Activated T-cell treated with anti-CD3 and anti-CD28 coated beads for 4 hours (primary cell): ENCODE results near the gene SPTA1.
"Not testable (repeated sequence)": the region's sequence is repeated elsewhere in the genome, so short reads cannot be mapped to it uniquely, and the experiment has no call there.

ENCODE experiments used
- DNase-seq: peaks from one replicate; pipeline ENCODE4 v3.0.0-alpha.2; 2020

Gene SPTA1

GRCh38 chr1:158686111-158687009 is at the start of gene SPTA1:
SPTA1 (minus strand) TSS chr1:158686715; CDS start chr1:158686517, 198 bp downstream.
- DNase-seq, result no peak

GRCh38 chr1:158735848-158736247 is 49.3 kb upstream of the SPTA1 start:
- no peak for DNase-seq

- DNase-seq, result no peak
Measured at GRCh38 chr1:158732524-158732923, 46.0 kb upstream of the SPTA1 start.

DNA sequence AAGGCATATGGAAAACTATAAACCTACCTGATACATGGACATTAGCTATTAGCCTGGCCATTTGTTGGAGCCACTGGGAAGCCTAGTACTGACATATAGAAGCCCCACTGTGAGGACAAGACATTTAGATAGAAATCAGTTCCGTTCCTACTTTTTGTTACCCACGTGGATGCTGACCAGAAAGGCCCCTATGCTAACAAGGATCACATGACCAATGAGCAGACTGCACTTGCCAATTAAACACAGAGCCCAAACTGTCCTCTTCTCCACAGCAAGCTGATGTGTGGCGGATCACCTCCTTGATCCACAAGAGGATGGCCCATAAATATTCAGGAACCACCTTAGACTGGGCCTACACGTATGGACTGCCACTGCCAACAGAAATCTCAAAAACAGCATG is 45.2 kb upstream of the SPTA1 start:
- DNase-seq, result no peak

- DNase-seq, result no peak
Measured at GRCh38 chr1:158730453-158730852, 43.9 kb upstream of the SPTA1 start.

- DNase-seq, result no peak
Measured at GRCh38 chr1:158728510-158729225, 42.2 kb upstream of the SPTA1 start.

DNA sequence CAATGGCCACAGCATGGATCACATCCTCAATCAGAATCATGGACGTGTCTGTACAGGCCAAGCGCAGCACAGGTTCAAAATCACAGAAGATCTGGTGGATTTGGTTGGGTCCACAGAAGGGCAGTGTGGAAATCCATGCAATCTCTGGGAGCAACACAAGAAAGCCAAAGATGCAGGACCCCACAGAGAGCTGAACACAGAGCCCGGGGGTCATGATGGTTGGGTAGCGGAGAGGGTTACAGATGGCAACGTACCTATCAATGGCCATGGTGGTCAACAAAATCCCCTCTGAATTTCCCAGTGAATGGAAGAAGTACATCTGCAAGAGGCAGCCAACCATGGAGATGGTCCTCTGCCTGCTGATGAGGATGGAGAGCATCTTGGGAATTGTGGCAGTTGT is 37.9 kb upstream of the SPTA1 start:
- DNase-seq, result no peak

DNA sequence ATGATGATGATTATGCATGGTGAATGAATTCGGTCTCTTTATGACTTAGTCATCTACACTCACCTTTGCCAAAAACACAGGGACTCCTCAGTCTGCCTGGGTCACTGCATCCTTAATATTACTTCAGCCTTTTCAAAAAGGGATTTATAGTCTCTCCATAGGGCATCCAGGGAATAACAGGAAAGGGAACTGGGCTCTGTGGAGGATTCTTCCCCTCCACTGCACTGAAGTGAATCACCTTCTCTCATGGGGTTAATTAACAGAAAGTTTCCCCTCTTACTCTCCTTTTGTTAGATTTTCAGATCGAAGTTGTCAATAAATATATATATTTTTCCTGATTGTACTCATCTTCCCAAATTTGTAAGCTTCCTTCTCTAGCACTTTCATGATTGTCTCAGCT is 34.1 kb upstream of the SPTA1 start, which contains the start of gene OR6K3:
Gene OR6K3, minus strand, starts transcription at position 101 of the 400 bp plus-strand sequence. CDS start 2,605 bp downstream, outside the sequence.
- no peak for DNase-seq

GRCh38 chr1:158719664-158720063 is 33.1 kb upstream of the SPTA1 start:
- DNase-seq, result no peak

DNA sequence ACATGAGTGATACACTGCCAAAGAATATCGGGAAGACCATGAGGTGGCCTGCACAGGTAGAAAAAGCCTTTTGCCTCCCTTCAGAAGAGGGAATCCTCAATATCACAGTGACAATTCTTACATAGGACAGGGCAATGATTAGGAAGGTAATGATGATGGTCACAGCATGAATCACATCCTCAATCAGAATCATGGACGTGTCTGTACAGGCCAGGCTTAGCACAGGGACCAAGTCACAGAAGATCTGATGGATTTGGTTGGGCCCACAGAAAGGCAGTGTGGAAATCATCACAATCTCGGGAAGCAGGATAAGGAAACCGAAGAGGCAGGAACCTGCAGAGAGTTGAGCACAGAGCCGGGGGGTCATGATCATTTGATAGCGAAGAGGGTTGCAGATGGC is 30.8 kb upstream of the SPTA1 start:
- no peak for DNase-seq

DNA sequence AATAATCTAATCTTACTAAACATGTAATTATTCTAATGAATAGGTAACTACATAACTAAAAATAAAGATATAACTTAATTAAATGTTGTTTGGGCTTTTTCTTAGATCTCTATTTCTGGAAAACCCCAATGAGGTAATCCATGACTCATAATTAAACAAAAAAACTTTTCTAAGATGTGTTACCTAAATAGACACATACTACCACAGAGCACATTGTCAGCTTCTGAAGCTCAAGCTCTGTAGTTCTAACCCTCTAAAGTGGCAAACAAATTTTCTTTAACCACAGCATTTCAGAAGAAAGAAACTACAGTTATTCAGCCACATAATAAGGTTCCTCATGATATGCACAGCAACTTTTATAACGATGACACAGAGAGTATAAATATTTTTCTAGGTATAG is 29.8 kb upstream of the SPTA1 start:
- no peak for DNase-seq

DNA sequence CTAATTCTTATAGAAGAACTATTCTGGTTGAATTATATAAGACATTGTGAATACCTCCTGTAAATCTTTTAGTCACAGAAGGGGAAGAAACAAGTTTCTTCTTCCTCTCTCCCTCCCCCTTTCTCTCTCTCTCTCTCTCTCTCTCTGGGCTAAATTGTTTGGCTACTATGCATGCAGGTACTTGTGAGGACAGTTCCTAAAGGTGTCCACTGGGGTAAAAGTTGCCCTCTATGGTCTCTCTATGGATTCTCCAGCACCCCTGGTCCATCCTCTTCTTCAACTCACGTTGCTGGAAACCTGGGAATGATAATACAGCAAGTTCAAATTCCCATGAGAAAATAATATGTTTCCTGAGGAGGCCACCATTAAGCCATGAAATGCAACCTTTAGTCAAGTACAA is 28.2 kb upstream of the SPTA1 start:
- DNase-seq, result no peak

DNA sequence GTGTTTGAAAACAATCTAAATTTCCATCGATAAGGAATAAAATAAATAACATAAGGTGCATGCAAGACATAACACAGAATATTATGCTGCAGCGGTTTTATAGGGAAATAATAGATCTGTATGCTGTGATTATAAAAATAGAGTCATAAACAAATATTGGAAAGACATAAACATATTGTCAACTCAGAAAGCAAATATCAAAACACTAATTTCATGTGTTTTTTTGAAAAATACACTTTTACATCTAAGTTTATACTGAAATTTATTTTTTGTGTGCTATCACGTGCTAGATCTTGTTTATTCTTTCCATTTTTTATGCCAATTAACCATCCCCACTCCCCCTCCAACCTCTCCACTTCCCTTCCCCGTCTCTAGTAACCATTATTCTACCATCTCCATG is 24.6 kb upstream of the SPTA1 start:
- DNase-seq, result no peak

- no peak for DNase-seq
Measured at GRCh38 chr1:158706096-158706495, 19.6 kb upstream of the SPTA1 start.

DNA sequence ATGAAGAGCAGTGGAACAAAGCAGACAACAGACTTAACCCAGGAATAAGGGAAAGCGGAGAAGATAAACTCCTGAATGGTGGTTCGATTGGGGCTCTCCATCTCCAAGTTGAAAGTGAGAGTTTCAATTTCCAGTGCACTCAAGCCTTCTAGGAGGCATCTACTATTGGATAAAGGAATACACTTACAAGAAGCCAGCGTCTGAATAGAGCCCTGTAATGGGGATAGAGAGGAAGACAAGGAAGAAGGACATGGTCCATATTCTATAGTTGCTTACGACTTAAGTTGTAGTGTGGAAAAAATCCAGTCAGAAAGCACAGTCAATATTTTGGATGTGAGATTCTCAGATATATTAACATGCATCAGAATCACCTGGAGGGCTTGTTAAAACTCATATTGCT is 14.0 kb upstream of the SPTA1 start, which contains the start of gene OR6K2:
Gene OR6K2, minus strand, starts transcription at position 101 of the 400 bp plus-strand sequence. Its CDS starts 0 bp downstream, at position 101.
- DNase-seq, result no peak

DNA sequence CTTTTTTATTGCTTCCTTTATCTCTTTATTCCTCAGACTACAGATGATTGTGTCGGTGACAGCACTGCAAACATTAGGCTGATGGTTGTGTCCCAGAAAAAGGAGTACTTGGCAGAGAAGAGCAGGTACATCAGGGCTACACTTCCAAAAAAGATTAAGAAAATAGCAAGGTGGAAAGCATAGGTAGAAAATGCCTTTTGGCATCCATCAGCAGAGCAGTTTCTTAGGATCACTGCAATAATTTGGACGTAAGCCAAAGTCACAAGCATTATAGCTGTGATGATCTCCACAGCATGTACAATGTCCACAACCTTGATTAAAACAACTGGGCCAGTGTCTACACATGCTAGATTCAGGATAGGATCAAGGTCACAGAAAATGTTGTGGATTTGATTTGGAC is 8.1 kb upstream of the SPTA1 start:
- no peak for DNase-seq

GRCh38 chr1:158692356-158692755 is 5.8 kb upstream of the SPTA1 start:
- no peak for DNase-seq

GRCh38 chr1:158691907-158692306 is 5.4 kb upstream of the SPTA1 start:
- no peak for DNase-seq

DNA sequence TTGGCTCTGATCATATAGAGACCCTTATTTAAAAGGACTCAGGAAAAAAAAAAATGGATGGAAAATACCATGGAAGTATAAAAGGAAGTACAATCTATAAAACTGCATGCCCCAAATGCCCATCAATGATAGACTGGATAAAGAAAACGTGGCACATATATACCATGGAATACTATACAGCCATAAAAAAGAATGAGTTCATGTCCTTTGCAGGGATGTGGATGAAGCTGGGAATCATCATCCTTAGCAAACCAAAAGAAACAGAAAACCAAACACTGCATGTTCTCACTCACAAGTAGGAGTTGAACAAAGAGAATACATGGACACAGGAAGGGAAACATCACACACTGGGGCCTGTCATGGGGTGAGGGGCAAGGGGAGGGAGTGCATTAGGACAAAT is 4.6 kb upstream of the SPTA1 start:
- DNase-seq, result not testable (repeated sequence)

DNA sequence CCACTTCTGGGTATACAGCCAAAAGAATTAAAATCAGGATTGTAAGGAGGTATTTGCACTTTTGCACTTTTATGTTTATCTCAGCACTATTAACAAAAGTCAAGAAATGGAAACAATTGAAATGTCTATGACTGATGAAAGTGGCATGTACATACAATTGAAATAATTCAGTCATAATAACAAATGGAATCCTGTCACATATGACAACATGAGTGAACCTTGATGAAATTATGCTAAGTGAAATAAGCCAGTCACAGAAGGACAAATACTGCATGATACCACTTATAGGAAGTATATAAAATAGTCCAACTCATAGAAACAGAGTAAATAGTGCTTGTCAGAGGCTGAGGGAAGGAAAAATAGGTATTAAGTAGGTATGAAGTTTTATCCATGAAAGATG is 3.4 kb upstream of the SPTA1 start:
- no peak for DNase-seq

- no peak for DNase-seq
Measured at GRCh38 chr1:158689110-158689509, 2.6 kb upstream of the SPTA1 start.

GRCh38 chr1:158688343-158688742 is 1.8 kb upstream of the SPTA1 start:
- not testable (repeated sequence) for DNase-seq

DNA sequence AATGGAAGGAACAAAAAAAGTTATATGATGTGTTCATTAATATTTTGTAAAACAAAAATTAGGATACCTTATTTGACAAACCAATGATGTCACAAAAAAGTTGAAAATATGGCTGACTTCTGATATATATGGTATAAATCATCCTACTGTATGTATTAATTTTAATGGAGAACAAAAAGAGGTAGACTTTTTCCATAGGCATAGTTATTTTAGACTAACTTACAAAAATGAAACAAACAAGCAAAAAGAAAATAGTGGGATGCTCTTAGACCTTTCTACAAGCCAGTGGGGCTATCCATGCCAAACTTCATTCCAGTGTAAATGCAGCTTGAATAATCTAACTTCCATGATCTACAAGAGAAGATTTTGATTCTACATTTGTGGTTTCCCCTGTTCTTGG is 522 bp upstream of the SPTA1 start:
- no peak for DNase-seq

DNA sequence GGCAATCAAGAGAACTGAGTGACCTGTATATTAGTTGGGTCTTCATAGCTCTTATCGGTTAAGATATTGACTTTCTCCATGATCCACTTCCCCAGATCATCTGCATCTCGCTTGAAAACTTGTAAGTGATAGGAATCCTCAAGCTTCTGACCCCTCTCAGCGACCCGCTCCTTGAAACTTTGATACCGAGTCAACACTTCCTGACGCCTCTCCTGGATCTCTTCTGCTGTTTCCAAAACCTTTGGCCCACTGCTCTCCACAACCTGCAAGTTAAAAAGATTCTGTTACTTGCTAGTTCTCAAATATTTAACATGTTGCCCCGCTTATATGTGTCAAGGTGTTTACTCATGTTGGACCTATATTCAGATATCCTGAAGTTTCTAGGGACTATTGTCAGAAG is 1.4 kb downstream of the SPTA1 start:
- DNase-seq, result no peak
